ENCODE measurements around the gene PUDP.
A peak's percentile ranks its signal among the peaks of the same experiment; 100 is the strongest.
"Not testable (repeated sequence)": the region's sequence is repeated elsewhere in the genome, so short reads cannot be mapped to it uniquely, and the experiment has no call there.

The PUDP gene

DNA sequence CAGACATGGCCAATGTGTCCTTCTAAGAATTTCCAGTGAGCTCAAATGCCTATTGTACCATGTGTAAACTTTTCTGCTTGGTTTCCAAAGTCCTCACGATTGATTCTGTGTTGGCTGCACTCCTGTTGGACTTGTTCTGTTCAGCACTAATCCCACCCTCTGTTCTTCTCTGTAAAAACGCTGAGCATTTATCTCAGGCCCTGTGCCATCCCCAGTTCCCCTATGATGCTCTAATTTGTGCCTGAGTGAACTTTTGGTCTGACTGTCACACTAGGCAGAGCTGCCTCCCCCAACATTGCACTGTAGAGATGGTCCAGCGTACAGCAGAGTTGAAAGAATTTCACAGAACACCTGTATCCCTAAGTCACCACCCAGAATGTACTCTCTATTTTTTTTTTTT lies 76.6 kb downstream of the PUDP start:
- no peak for DNase-seq

DNA sequence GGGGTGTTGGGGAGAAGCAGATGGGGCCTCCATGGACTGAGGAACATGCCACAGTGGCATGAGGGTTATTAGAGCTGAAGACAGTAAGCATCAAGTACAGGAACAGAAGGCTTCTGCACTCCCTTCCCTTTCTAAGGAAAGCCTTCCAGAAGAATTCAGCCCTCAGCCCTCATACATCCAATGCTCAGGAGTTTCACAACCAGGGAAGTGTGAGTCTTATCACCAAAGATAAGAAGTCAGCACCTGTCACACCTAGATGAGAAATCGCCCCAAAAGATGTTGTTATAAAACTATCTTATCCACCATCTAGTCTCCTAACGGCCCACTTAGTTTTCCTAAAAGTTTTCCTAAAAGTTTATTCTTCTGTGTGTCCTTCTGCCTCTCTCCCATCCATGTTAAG lies 78.4 kb downstream of the PUDP start:
- DNase-seq = no peak

DNA sequence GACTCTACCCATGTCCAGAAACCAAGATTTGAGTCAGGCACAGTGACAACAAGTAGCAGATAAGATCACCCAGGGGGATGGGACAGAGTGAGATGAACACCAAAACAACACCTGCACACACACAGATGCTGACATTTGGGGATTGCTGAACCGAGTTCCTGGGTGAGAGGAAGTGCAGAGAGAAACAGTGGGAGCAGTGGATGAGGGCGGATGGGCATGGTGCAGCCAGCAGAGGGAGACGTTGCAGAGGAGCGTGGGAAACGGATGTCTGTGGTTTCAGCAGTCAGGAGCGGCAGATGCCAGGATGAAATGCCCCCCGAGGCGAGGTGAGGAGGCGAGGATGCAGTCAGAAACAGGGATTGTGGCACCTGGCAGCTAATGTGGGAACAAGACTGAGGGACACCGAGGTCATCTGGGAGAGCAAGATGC lies 79.0 kb downstream of the PUDP start:
- peak in 2 of 3 experiments; percentile 32 to 40 for DNase-seq

DNA sequence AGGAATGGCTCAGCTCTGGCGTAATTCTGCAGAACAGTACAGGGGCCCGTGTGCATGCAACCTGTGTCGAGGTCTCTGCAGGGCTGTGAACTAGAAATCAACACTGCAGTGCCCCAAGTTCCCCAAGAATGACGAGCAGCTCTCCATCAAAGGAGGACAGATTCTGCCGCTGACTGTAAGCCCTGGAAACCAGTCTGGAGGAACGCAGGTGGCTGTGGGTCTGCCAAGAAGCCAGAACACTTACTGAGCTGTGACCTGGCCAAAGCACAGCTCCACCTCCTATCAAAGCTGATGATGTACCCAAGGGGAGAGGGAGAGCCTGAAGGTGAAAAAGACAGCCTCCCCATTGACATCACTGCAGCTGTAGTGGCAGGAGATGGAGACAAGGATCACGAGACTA lies 80.7 kb downstream of the PUDP start:
- no peak for DNase-seq

DNA sequence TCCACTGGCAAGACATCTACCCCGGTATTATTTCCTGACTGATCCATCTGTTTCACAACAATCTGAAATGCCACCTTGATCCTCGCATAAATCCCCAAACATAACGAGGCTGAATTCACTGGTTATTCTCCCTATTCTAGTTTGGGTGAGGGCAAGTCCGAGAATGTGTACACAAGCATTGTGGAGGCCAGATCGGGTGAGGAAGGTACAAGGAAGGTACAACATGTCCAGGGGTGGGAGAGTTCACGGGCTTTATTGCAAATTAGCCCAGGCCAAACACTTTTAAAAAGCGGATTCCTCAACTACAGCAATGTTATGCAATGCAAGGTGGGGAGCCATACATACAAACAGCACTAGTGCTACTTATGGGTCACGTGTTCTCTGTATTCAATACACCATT lies 82.5 kb downstream of the PUDP start:
- no peak for DNase-seq

DNA sequence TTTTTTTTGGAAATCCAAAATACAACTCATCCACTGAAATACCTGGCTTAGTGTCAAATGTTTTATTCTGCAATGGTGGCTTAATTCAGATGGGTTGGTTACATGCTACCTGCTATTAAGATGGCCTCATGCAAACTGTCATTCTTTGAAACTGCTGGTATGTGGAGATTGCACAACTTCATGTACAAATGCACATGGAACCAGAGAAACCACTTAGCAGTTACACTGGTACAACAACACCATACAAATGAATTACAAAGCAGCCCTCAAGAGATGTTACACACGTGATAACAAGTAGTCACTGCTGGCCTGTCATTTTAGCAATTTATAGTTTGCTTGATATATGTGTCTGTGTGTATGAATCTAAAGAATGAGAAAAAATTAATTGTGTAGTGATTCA lies 85.0 kb downstream of the PUDP start:
- DNase-seq = no peak

DNA sequence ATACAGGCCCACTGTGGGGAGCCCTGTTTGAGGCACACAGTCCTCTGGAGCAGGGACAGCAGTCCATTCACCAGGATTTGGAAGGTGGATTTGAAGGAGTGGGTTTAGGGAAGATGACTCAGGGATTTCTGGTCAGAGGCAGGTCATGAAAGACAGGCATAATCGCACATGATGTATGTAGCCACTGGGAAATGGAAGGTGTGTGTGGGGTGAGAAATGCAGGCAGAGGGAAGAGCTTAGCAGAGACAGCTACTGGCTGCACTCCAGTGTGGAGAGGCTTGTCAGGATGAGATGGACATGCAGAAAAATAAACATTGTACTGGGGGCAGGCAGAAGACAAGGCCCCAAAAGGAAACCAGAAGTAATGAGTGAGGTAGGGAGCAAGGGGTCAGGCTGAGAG lies 85.7 kb downstream of the PUDP start:
- DNase-seq = no peak

DNA sequence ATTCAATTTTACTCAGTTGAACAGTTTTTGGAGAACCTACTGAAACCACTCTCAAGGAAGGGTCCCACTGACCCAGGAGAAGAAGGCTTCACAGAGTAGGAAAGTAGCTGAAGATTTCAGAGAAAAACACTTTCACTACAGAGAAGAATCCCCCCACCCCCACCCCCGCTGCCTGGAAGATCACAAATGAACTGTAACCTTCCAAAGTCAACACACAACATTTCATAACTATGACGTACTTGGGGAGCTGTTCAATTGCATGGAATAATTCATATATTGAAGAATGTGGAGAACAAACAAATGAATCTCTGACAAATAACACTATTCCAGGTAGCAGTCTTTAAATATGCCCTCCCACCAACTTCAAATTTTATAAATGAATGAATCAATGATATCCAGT lies 86.5 kb downstream of the PUDP start:
- no peak for DNase-seq

DNA sequence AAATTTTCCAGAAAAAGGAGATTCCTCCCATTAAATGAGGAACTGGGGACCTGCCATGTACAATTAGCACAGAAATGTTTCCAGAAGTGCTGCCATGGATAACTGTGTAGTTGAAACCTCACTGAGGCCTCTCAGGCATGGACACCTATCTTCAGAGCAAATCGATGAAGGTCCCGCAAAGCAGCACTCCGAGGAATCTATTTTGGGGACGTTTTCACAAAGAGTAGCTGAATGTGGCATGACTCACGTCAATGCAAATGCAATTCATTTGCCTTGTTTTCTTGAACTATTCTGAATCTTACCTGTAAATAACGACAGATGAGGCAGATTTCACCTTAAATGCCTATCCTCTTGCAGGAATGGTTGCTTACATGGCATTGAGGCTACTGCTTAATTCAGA lies 87.5 kb downstream of the PUDP start:
- DNase-seq = no peak

DNA sequence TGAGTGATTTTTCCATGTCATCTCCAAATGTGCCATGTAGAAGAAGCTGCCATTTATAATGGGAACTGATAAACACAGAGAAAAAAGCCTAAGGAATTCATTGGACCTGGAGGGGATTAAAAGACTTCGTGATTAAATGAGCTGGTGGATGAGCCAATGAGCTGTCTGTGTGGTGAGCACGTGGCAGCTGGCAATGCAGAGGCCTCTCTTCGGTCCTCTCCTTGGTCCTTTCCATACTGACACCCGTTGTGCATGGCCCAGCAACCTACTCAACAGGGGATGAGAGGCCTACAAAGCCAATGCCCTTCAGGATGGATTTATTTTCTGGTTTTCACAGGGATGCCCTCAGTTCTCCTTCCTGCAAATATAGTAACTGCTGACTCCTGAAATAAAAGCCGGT lies 88.1 kb downstream of the PUDP start:
- DNase-seq = no peak

DNA sequence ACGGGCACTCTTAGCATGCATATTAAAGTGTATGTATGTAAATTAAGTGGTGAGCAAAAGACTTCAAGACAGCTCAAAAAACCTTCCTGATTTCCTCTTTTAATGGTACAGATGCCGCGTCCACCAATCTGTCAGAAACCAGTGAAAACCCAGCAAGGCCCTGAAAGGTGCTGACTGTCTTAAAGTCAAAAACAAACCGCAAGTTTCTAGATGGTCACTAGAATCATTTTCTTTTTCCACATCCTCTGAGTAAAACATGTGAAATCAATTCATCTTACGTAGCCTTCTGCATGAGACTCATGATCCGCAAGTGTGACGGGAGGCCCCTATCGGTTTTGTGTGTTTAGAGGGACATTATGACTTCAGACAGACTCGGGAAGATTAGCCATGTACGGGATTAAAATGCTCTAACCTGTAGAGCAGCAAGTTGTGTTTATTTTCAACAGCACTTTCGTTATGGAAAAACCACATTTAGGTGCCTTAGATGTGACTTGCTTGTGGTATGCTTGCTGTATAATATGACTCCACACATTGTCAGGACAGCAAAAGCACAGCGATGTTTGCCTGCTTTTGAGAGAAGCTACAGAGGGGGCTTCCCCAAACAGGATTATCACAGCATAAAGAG lies 88.6 kb downstream of the PUDP start:
- no peak for DNase-seq

DNA sequence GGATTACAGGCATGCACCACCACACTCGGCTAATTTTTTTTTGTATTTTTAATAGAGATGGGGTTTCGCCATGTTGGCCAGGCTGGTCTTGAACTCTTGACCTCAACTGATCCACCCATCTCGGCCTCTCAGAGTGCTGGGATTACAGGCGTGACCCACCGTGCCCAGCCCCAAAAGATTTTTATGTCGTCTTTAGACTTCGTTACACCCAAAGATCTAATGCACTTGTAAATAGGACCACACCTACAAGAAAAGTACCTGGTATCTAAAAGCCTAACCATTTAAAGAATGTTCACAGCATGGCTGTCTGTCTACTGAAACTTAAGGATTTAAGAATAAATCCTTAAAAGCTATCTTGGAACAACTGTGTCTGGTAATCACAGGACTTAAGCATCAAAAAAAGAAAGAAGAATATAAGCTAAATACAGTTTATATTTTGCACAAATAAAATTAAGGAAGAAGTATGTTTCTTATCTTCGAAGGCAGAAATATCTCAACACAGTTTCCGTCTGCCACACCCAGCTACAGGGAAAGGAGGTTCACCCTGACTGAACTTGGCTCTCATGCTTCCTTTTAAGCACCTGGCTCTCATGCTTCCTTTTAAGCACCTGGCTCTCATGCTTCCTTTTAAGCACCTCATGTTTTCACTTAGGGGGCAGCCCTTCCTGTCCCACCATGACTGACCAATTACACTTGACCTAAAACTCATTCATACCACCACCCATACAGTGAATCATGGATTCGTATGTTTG lies 92.4 kb downstream of the PUDP start:
- no peak for DNase-seq

DNA sequence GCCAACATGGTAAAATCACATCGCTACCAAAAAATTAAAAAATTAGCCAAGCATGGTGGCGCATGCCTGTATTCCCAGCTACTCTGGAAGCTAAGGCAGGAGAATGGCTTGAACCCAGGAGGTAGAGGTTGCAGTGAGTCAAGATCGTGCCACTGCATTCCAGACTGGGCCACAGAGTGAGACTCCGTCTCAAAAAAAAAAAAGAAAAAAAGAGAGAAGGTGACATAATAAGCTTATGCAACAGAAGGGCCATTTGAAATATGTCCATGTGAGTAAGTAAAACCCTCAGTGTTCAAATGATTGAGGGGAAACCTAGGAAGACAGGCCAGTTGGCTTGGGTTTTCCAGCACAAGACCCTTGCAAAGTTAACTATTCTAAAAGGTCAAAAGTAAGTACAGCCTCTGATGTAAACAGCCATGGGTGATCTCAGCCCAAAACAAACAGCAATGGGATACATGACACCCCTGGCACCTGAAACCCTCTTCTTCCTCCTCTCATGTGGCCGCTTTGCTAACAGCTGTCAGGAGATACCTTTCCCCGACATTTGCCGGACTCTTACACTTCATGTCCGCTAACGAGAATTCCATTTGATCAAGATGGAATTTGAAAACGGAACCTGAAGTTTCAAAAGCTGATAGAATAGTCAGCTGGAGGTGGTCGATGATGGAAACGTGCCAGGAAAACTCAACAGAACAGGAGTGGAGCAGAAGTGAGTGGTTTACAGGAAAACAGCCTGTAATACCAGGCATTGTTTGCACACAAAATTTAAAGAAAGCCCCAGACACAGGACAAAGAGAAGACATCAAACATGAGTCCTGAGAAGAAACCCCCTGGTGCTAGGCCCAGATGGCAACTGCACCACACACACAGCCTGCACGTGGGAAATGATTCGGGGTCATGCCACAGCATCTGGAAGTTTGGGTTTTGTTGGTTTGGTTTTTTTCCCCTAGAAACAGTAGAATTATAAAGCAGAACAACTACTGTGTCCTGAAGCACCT lies 93.4 kb downstream of the PUDP start:
- no peak for DNase-seq

DNA sequence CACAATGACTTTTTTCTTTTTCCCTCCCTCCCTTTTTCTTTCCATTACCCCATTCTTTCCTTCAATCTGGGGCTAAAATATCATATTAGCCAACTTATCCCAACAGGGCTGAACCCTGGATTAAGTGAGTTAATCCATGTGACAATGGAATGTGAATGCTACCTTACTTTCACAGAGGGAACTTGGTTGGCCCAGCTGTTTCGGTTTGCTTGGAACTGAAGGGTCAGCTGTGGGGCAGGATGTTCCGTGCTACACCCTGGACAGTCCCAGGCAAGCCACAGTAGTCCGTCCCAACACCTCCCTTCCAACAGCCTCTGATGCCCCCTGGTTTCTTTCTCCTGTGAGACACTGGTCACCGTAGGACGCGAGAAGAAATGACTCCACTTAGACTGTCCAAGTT lies 95.4 kb downstream of the PUDP start:
- no peak for DNase-seq

DNA sequence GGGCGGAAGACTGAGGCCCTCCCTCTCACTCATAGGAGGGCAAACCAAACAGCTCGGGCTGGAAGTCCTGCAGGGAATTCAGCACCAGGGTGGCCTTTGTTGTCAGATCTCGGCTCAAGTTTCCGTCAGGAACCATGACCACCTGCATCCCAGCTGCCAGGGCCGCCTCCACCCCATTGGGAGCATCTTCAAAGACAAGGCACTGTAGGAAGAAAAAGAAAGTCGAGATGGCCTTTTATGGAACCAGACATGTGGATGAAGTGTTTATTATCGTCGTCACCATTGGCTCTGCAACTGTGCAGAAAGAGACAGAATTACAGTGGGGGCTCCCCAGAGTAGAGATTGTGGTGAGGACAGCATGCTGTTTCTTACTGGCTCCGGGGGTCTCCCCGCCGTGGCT lies 97.7 kb downstream of the PUDP start:
- no peak for DNase-seq

DNA sequence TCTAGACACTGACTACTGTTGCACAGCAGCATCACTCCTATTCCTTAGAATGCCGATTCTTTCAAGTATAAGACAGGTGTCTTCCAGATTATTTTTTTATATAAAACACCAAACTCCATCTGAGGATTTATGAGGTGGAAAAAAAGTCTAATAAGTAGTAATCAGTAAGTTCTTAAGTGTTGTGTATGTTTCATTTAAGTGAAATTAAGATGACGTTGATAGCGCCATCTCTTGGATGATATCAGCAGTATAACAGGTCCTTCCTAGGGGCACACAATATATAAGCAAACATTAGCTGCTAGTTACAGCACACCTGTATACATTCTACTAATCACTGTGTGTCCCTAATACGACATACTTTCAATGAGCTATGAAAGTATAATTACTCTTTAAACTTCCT lies 100.0 kb downstream of the PUDP start:
- DNase-seq = peak in 1 of 3 experiments; percentile 20

DNA sequence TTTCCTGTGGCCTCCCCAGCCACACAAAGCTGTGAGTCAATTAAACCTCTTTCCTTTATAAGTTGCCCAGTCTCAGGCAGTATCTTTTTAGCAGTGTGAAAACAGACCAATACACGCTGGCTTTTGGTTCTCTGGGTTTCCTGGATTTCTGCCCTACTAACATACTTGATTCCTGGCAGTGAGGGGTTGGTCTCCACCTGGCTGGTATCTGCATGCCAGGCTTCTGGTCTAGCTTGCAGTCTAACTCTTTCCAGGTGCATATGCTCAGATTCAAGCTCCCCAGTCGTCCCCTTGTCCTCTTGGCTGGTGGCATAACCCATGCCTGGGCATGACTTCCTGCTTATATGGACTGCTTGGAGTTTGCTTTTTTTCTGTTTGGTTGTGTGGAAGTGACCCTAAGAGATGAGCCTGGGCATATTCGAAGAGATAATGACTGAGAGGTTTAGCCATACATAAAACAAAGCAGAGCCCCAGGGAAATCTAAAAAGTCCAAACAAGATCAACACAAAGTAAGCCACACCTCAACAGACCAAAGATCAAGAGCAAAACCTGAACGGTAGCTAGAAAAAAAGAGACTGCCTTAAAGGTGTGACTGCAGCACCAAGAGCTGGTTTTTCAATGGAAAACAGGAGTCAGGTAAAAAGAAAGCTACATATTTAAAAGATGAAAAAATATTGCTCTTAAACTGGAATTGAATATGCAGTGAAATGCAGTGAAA lies 102.6 kb downstream of the PUDP start:
- no peak for DNase-seq

DNA sequence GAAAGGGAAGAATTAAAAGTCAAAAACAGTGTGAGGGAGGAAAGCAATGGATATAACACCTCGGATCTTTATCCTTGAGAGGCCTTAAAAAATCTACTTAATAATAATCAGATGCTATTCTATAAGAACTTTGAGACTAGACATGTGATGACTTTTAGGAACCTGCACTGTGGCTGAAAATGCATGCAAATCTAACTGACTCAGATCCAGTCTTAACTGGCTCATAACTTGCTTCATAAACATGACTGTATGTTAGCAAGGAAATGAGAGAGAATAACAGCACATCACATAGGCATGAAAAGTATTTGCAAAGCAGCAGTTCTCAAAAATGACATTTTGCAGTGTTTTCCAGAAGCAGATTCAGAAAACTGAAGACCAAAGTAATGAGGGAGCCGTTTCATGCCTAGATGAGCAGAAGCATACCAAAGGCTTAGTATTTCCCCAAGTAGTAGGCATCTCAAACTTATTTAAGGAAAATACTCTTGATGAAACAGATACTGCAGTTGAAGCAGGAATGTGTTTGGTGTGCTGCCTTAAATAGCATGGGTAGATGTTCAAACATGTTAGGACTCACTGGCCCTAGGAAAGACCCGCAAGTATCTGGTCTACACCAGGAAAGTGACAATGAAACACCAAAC lies 104.0 kb downstream of the PUDP start:
- not testable (repeated sequence) for DNase-seq

DNA sequence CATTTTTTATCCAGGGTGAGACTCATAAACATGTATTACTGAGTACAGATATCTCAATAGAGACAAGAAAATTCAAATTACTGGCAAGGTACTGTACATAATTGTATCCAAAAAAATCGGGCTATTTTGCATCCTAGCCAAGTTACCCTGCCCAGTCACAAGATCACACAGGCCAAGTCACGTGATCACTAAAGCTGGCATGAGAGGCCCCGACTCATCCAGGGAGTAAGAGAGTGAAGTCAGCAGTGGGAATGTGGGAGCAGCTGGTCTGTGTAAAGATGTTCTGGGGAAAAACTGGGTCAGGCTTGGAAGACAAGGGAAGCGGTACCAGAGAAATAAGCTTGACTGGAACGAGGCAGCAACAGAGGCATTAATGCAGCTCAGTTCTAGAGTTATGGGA lies 119.7 kb downstream of the PUDP start:
- no peak for DNase-seq

DNA sequence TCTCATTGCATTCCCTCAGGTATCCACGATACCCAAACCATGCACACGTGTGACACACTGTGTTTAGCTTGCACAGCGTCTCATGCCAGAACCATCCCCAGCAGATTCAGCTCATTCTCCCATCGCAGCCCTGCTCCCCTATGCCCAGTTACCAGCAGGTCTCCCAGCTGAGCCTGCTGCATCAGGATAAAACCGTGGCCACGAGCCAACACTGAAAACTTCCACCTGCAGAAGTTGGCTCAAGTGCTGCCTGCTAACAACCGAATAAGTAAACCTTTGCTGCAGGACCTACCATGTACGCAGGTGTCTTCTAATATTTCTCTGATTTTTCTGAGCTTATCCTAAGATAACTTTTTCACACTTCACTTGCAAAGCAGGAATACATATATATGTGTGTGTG lies 120.9 kb downstream of the PUDP start:
- DNase-seq = no peak

DNA sequence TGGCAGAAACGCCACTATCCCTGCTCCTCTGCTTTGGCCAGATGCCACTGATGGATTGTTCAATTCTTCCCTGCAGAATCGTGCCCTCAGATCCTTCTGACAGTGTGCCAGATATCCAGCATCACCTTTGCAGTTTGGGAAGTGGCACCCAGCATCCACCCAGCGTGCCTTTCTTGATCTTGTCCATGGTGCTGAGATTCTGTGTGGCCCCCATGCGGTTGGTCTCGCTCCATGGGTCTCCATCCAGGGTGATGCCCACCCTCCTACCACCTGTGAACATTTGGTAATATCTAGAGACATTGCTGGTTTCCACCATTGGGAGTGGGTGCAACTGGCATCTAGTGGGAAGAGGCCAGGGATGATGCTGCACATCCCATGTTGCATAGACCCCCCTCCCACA lies 121.6 kb downstream of the PUDP start:
- DNase-seq = not testable (repeated sequence)

DNA sequence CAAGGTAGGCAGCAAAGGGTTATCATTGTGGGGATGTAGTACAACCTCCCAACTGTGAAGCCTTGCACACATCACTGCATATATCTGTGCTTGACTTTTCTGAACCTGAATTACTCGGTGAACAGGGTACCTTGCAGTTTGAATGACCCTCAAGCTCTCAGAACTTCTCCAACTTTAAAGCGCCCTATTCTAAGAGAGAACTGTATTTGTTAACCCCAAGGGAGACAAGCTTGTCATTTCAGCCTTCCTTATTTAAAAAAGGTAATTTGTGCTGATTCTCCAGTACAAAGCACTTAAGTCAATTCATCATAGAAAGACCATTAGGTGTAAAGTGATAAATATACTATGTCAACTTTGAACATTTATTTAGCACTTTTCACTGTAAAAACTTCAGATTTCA lies 122.5 kb downstream of the PUDP start:
- DNase-seq = no peak
